HG02884 (cell line): ENCODE data around the gene VILL.

ENCODE experiments used
- ATAC-seq: cut with Tn5 transposase; IDR thresholded peaks from one replicate; pipeline ENCODE4 v1.9.1; 2021; ENCODE audit warnings: mild to moderate bottlenecking, moderate library complexity; ENCODE audit not compliant: unreplicated experiment

VILL gene

GRCh38 chr3:37999836-38000235 is 9.2 kb downstream of the VILL start:
- no peak for ATAC-seq

GRCh38 chr3:38000242-38000916 is 9.8 kb downstream of the VILL start:
- no peak for ATAC-seq

- ATAC-seq: no peak
These were observed 10.4 kb downstream of the VILL start for GRCh38 chr3:38000965-38001455.

GRCh38 chr3:38001456-38002081 is 11.0 kb downstream of the VILL start:
- no peak for ATAC-seq

- no peak for ATAC-seq
These were observed 11.8 kb downstream of the VILL start for GRCh38 chr3:38002291-38002876.

GRCh38 chr3:38002940-38003339 is 12.4 kb downstream of the VILL start:
- ATAC-seq: no peak

GRCh38 chr3:38003371-38003816 is 12.8 kb downstream of the VILL start:
- no peak for ATAC-seq

- ATAC-seq: no peak
These were observed 13.3 kb downstream of the VILL start for GRCh38 chr3:38003817-38004414.

- peak; percentile 51 for ATAC-seq
These were observed 14.0 kb downstream of the VILL start for GRCh38 chr3:38004415-38005075.

- ATAC-seq: no peak
These were observed 14.8 kb downstream of the VILL start for GRCh38 chr3:38005076-38006020.

- ATAC-seq: no peak
These were observed 15.4 kb downstream of the VILL start for GRCh38 chr3:38006031-38006430.

GRCh38 chr3:38006445-38006995 is 15.9 kb downstream of the VILL start:
- no peak for ATAC-seq

GRCh38 chr3:38007754-38008090 is 17.1 kb downstream of the VILL start:
- ATAC-seq: no peak

- ATAC-seq: no peak
These were observed 17.7 kb downstream of the VILL start for GRCh38 chr3:38008191-38008701.

- ATAC-seq: no peak
These were observed 18.5 kb downstream of the VILL start for GRCh38 chr3:38008971-38009580.

- ATAC-seq: no peak
These were observed 19.4 kb downstream of the VILL start for GRCh38 chr3:38009807-38010591.

- no peak for ATAC-seq
These were observed 20.5 kb downstream of the VILL start for GRCh38 chr3:38011111-38011510.

- ATAC-seq: no peak
These were observed 24.9 kb downstream of the VILL start for GRCh38 chr3:38015485-38015884.
